Testis (tissue), 3 donors: Measurements from ENCODE around the gene ANAPC5. TPM values are rescaled to one million over a fixed set of nuclear protein-coding genes. Genes with fewer than 3 reads are reported as not detected.

Experiments
- DNase-seq: peaks from one replicate; pipeline ENCODE4 v3.0.0-alpha.2; 2019
- H3K27ac ChIP-seq, 2 donors: fragments of 200-600 bp; sonication (generic); one replicate each; pipeline ENCODE4 v1.5.1; 2019
- H3K27me3 ChIP-seq: fragments of 200-600 bp; sonication (generic); one replicate; pipeline ENCODE4 v1.5.1; 2019
- H3K36me3 ChIP-seq: fragments of 200-600 bp; sonication (generic); one replicate; pipeline ENCODE4 v1.5.1; 2017; ENCODE audit warnings: low read depth; ENCODE audit errors: missing control alignments
- H3K4me1 ChIP-seq: fragments of 200-600 bp; sonication (generic); one replicate; pipeline ENCODE4 v1.5.1; 2019
- H3K4me3 ChIP-seq, 2 donors: fragments of 200-600 bp; sonication (generic); one replicate each; pipeline ENCODE4 v1.5.1; 2017 to 2019
- H3K9me3 ChIP-seq: fragments of 200-600 bp; sonication (generic); one replicate; pipeline ENCODE4 v1.5.1; 2017
- CTCF ChIP-seq, 3 experiments: fragments of 450-650 bp in 2 of 3; fragments of 200-600 bp in 1 of 3; sonication (generic) in 1 of 3; IDR thresholded peaks; one replicate each; pipeline ENCODE4 v1.5.1; 2016 to 2019; ENCODE audit warnings: antibody characterized with exemption in 3 of 3, mild to moderate bottlenecking in 2 of 3, moderate library complexity in 1 of 3
- POLR2A ChIP-seq: fragments of 450-650 bp; IDR thresholded peaks from one replicate; pipeline ENCODE4 v1.6.1; 2017; ENCODE audit warnings: antibody characterized with exemption, mild to moderate bottlenecking, moderate library complexity
- WGBS, 2 donors: methylation state at CpG; one replicate each; pipeline ENCODE4 v1.1.5; 2018; 5-methylcytosine and 5-hydroxymethylcytosine counted together
- intact Hi-C: fragments of 100-400 bp; cut with DNase I; formaldehyde crosslinking; loops from one replicate; pipeline ENCODE4 v1.15.1; 2023; ENCODE audit warnings: low total_unique reads
- polyA plus RNA-seq: library from polyadenylated mRNA; stranded (reverse); fragments of 350-450 nt; fragmentation: Illumina TruSeq; extraction: RNeasy Lipid Tissue Mini Kit (QIAGEN cat#74804); gene quantifications from one replicate; pipeline ENCODE4 v1.2.3, GENCODE V29; 2014; ENCODE audit warnings: low read depth, low replicate concordance; ENCODE audit not compliant: insufficient read depth
- total RNA-seq, 2 donors: library from RNA; depleted of rRNA; stranded (reverse); fragments of >200 nt; gene quantifications; one replicate each; pipeline ENCODE4 v1.2.3, GENCODE V29; 2016

The ANAPC5 gene
- total and polyA plus RNA-seq, 3 donors from 2014 or later = 95.9 to 158 (median 143) TPM

- no peak overlapping the region for H3K4me3 ChIP-seq
- H3K4me1 ChIP-seq = peaks cover 35% of the 10 kb centered on the region
- no peaks in the 10 kb centered on the region for H3K36me3 ChIP-seq
- H3K27me3 ChIP-seq = no peaks in the 10 kb centered on the region
- intact Hi-C loops = no loop called here
- peak; percentile 89 for DNase-seq
- WGBS, 2 donors = 13 to 32% methylated on average over 3 to 10 of the region's 10 CpGs
- peak overlapping the region; percentile 69 to 91 for H3K27ac ChIP-seq
- TF ChIP-seq POLR2A (no peak), CTCF (IDR thresholded peaks at IDR 0.05) (no peak)
- H3K9me3 ChIP-seq = no peaks in the 10 kb centered on the region
Observed at GRCh38 chr12:121279507-121279915, 72.7 kb downstream of the ANAPC5 start.

- H3K9me3 ChIP-seq = no peaks in the 10 kb centered on the region
- peaks cover 30% of the 10 kb centered on the region for H3K4me1 ChIP-seq
- H3K4me3 ChIP-seq = no peak overlapping the region
- H3K36me3 ChIP-seq = no peaks in the 10 kb centered on the region
- peak overlapping the region; percentile 69 to 91 for H3K27ac ChIP-seq
- TF ChIP-seq POLR2A = no peak
- no peak for TF ChIP-seq CTCF (IDR thresholded peaks at IDR 0.05)
- intact Hi-C loops = no loop called here
- H3K27me3 ChIP-seq = no peaks in the 10 kb centered on the region
- WGBS, 2 donors = 47 to 50% methylated on average over 13 of the region's 13 CpGs
- DNase-seq = peak; percentile 92
Observed at GRCh38 chr12:121279071-121279375, 73.2 kb downstream of the ANAPC5 start.

- no peaks in the 10 kb centered on the region for H3K36me3 ChIP-seq
- TF ChIP-seq POLR2A = no peak
- no peak for TF ChIP-seq CTCF (IDR thresholded peaks at IDR 0.05)
- H3K4me3 ChIP-seq = no peak overlapping the region
- H3K4me1 ChIP-seq = peaks cover 28% of the 10 kb centered on the region
- no peaks in the 10 kb centered on the region for H3K27me3 ChIP-seq
- DNase-seq = no peak
- 75 to 78% methylated on average over 14 to 15 of the region's 15 CpGs for WGBS, 2 donors
- peak overlapping the region; percentile 69 to 91 for H3K27ac ChIP-seq
- no peaks in the 10 kb centered on the region for H3K9me3 ChIP-seq
- intact Hi-C loops = no loop called here
Observed at GRCh38 chr12:121278169-121279070, 73.8 kb downstream of the ANAPC5 start.

- no peak for DNase-seq
- WGBS, 2 donors = 86 to 90% methylated on average over 6 of the region's 6 CpGs
- no peaks in the 10 kb centered on the region for H3K27me3 ChIP-seq
- TF ChIP-seq CTCF (IDR thresholded peaks at IDR 0.05) = no peak
- TF ChIP-seq POLR2A = no peak
- peaks cover 25% of the 10 kb centered on the region for H3K4me1 ChIP-seq
- no peaks in the 10 kb centered on the region for H3K9me3 ChIP-seq
- no peaks in the 10 kb centered on the region for H3K36me3 ChIP-seq
- intact Hi-C loops = no loop called here
- H3K27ac ChIP-seq = peak overlapping the region in 1 of 2 donors; percentile 91
- H3K4me3 ChIP-seq = no peak overlapping the region
Observed at GRCh38 chr12:121277374-121277759, 74.8 kb downstream of the ANAPC5 start.
